ENCODE results near the gene OPCML. TPM values are rescaled to one million over a fixed set of nuclear protein-coding genes. Genes with fewer than 3 reads are reported as not detected.

OPCML gene
- total RNA-seq, 1 experiment from 2014 or later, result 0.13 TPM

GRCh38 chr11:132977241-132977640 is 555.1 kb downstream of the OPCML start:
- TF ChIP-seq CTCF (conservative IDR thresholded peaks at IDR 0.05; ENCODE audit: low read depth, low read length) (no peak), EZH2 (IDR thresholded peaks at IDR 0.05; ENCODE audit: borderline replicate concordance, low read depth, low read length, poor library complexity, severe bottlenecking) (no peak)
- DNase-seq (ENCODE audit: low spot score), result no peak
- Histone ChIP-seq H3K27me3 (replicated peaks; ENCODE audit: insufficient read depth, low read depth, low read length, poor library complexity) (no peaks in the 10 kb centered on the region), H3K27ac (ENCODE audit: low read depth, low read length, poor library complexity, severe bottlenecking) (no peak overlapping the region), H3K36me3 (ENCODE audit: insufficient read depth, low read length, poor library complexity, severe bottlenecking) (no peaks in the 10 kb centered on the region), H3K9me3 (ENCODE audit: low read depth, low read length, poor library complexity, severe bottlenecking) (no peaks in the 10 kb centered on the region), H3K4me3 (ENCODE audit: low read depth, low read length, poor library complexity, severe bottlenecking) (no peak overlapping the region), H3K4me1 (ENCODE audit: insufficient read depth, low read length, poor library complexity, severe bottlenecking) (no peaks in the 10 kb centered on the region)
- ChIA-PET CTCF (no interaction called here), POLR2A (ENCODE audit: low non-redundant PET) (no interaction called here)
- intact Hi-C loops (cut with micrococcal nuclease; ENCODE audit: unreplicated experiment), result no loop called here
- no TSS peak for BruUV-seq (replicated peaks)

- H3K27me3 ChIP-seq (replicated peaks; ENCODE audit: insufficient read depth, low read depth, low read length, poor library complexity), result no peaks in the 10 kb centered on the region
- H3K4me1 ChIP-seq (ENCODE audit: insufficient read depth, low read length, poor library complexity, severe bottlenecking), result no peaks in the 10 kb centered on the region
- DNase-seq (ENCODE audit: low spot score), result no peak
- BruUV-seq (replicated peaks), result no TSS peak
- no peak overlapping the region for H3K27ac ChIP-seq (ENCODE audit: low read depth, low read length, poor library complexity, severe bottlenecking)
- ChIA-PET CTCF (no interaction called here), POLR2A (ENCODE audit: low non-redundant PET) (interaction anchor here (0.6 kb wide), 1 partner anchor 1671 kb away, joined by 4 read pairs; no protein-coding TSS in a partner anchor)
- TF ChIP-seq EZH2 (IDR thresholded peaks at IDR 0.05; ENCODE audit: borderline replicate concordance, low read depth, low read length, poor library complexity, severe bottlenecking) (no peak), CTCF (conservative IDR thresholded peaks at IDR 0.05; ENCODE audit: low read depth, low read length) (no peak)
- H3K4me3 ChIP-seq (ENCODE audit: low read depth, low read length, poor library complexity, severe bottlenecking), result no peak overlapping the region
- no peaks in the 10 kb centered on the region for H3K36me3 ChIP-seq (ENCODE audit: insufficient read depth, low read length, poor library complexity, severe bottlenecking)
- intact Hi-C loops (cut with micrococcal nuclease; ENCODE audit: unreplicated experiment), result no loop called here
- no peaks in the 10 kb centered on the region for H3K9me3 ChIP-seq (ENCODE audit: low read depth, low read length, poor library complexity, severe bottlenecking)
These were observed 556.2 kb downstream of the OPCML start for GRCh38 chr11:132976115-132976514.

GRCh38 chr11:132973686-132974085 is 558.6 kb downstream of the OPCML start:
- BruUV-seq (replicated peaks), result no TSS peak
- TF ChIP-seq EZH2 (IDR thresholded peaks at IDR 0.05; ENCODE audit: borderline replicate concordance, low read depth, low read length, poor library complexity, severe bottlenecking), result no peak
- Histone ChIP-seq H3K27me3 (replicated peaks; ENCODE audit: insufficient read depth, low read depth, low read length, poor library complexity) (peaks cover 9% of the 10 kb centered on the region), H3K4me3 (ENCODE audit: low read depth, low read length, poor library complexity, severe bottlenecking) (no peak overlapping the region), H3K27ac (ENCODE audit: low read depth, low read length, poor library complexity, severe bottlenecking) (no peak overlapping the region), H3K9me3 (ENCODE audit: low read depth, low read length, poor library complexity, severe bottlenecking) (peaks cover 4% of the 10 kb centered on the region), H3K36me3 (ENCODE audit: insufficient read depth, low read length, poor library complexity, severe bottlenecking) (no peaks in the 10 kb centered on the region), H3K4me1 (ENCODE audit: insufficient read depth, low read length, poor library complexity, severe bottlenecking) (no peaks in the 10 kb centered on the region)
- intact Hi-C loops (cut with micrococcal nuclease; ENCODE audit: unreplicated experiment), result no loop called here
- no peak for DNase-seq (ENCODE audit: low spot score)
- CTCF ChIA-PET, result no interaction called here
- POLR2A ChIA-PET (ENCODE audit: low non-redundant PET), result no interaction called here

- TF ChIP-seq CTCF (conservative IDR thresholded peaks at IDR 0.05; ENCODE audit: low read depth, low read length) (no peak), EZH2 (IDR thresholded peaks at IDR 0.05; ENCODE audit: borderline replicate concordance, low read depth, low read length, poor library complexity, severe bottlenecking) (no peak)
- Histone ChIP-seq H3K36me3 (ENCODE audit: insufficient read depth, low read length, poor library complexity, severe bottlenecking) (no peaks in the 10 kb centered on the region), H3K27me3 (replicated peaks; ENCODE audit: insufficient read depth, low read depth, low read length, poor library complexity) (peaks cover 16% of the 10 kb centered on the region), H3K9me3 (ENCODE audit: low read depth, low read length, poor library complexity, severe bottlenecking) (peaks cover 4% of the 10 kb centered on the region), H3K4me1 (ENCODE audit: insufficient read depth, low read length, poor library complexity, severe bottlenecking) (no peaks in the 10 kb centered on the region), H3K4me3 (ENCODE audit: low read depth, low read length, poor library complexity, severe bottlenecking) (no peak overlapping the region), H3K27ac (ENCODE audit: low read depth, low read length, poor library complexity, severe bottlenecking) (no peak overlapping the region)
- POLR2A ChIA-PET (ENCODE audit: low non-redundant PET), result interaction anchor here (0.6 kb wide), 1 partner anchor 14 kb away, joined by 3 read pairs; no protein-coding TSS in a partner anchor
- intact Hi-C loops (cut with micrococcal nuclease; ENCODE audit: unreplicated experiment), result no loop called here
- CTCF ChIA-PET, result no interaction called here
- no peak for DNase-seq (ENCODE audit: low spot score)
- BruUV-seq (replicated peaks), result no TSS peak
These were observed 559.7 kb downstream of the OPCML start for GRCh38 chr11:132972565-132972964.

Measured in A673 (cell line).